ENCODE data around the gene LILRA2. TPM values are rescaled to one million over a fixed set of nuclear protein-coding genes. Genes with fewer than 3 reads are reported as not detected.
"Not testable (repeated sequence)": the region's sequence is repeated elsewhere in the genome, so short reads cannot be mapped to it uniquely, and the experiment has no call there.

Gene LILRA2
- total and polyA plus RNA-seq, 2 experiments from 2014 or later = not detected

DNA sequence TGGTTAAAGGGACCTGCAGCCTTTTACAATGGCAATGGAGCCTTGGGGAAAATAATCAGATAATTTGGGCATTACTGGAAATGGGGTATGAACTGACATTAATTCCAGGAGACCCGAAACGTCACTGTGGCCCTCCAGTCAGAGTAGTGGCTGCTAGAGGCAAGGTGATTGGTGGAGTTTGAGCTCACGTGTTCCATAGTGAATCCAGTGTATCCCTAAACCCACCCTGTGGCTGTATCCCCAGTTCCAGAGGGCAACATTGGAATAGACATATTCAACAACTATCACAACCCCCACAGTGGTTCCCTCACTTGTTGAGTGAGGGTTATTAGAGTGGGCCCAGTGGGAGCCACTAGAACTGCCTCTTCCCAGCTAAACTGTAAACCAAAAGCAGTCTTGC, 3.3 kb upstream of the LILRA2 start:
- no peaks in the 10 kb centered on the region for H3F3A ChIP-seq (ENCODE audit: insufficient read depth)
- H3K9ac ChIP-seq = no peak overlapping the region
- no peaks in the 10 kb centered on the region for H3K9me3 ChIP-seq (ENCODE audit: low read depth)
- TF ChIP-seq EZH2 (IDR thresholded peaks at IDR 0.05; ENCODE audit: insufficient read depth, poor library complexity, severe bottlenecking) (no peak), EZH2phosphoT487 (IDR thresholded peaks at IDR 0.05; ENCODE audit: insufficient read depth, low read depth) (no peak)
- H2AFZ ChIP-seq = no peak overlapping the region
- H3K4me2 ChIP-seq (ENCODE audit: unreplicated experiment) = no peak overlapping the region
- no peaks in the 10 kb centered on the region for H3K36me3 ChIP-seq (ENCODE audit: low read depth)
- in situ Hi-C loops (cut with MboI) = no loop called here
- H3K9me2 ChIP-seq (ENCODE audit: insufficient read depth) = no peaks in the 10 kb centered on the region
- no peaks in the 10 kb centered on the region for H3K79me2 ChIP-seq (ENCODE audit: insufficient read depth)
- WGBS, 2 experiments (ENCODE audit: low coverage in 1 of 2, low lambda C conversion rate in 2 of 2, missing lambda C conversion rate in 2 of 2) = 6 to 13% methylated on average over 3 of the region's 3 CpGs
- H3K27me3 ChIP-seq (replicated peaks; ENCODE audit: insufficient read depth) = no peaks in the 10 kb centered on the region
- no peak overlapping the region for H3K4me3 ChIP-seq
- no peaks in the 10 kb centered on the region for H3K4me1 ChIP-seq (ENCODE audit: insufficient read depth)
- DNase-seq = no peak
- H3K27ac ChIP-seq = no peak overlapping the region
- H4K20me1 ChIP-seq (ENCODE audit: insufficient read depth) = no peaks in the 10 kb centered on the region

- H3K4me2 ChIP-seq (ENCODE audit: unreplicated experiment); H3K4me3 ChIP-seq; H3K9me2 ChIP-seq (ENCODE audit: insufficient read depth); H3K9me3 ChIP-seq (ENCODE audit: low read depth); H3F3A ChIP-seq (ENCODE audit: insufficient read depth); H3K79me2 ChIP-seq (ENCODE audit: insufficient read depth); in situ Hi-C loops (cut with MboI); H2AFZ ChIP-seq; H4K20me1 ChIP-seq (ENCODE audit: insufficient read depth); H3K27me3 ChIP-seq (replicated peaks; ENCODE audit: insufficient read depth); H3K9ac ChIP-seq; H3K27ac ChIP-seq; H3K36me3 ChIP-seq (ENCODE audit: low read depth); DNase-seq; H3K4me1 ChIP-seq (ENCODE audit: insufficient read depth): not testable (repeated sequence)
- 40 to 43% methylated on average over 17 of the region's 17 CpGs for WGBS, 2 experiments (ENCODE audit: low coverage in 1 of 2, low lambda C conversion rate in 2 of 2, missing lambda C conversion rate in 2 of 2)
Observed at GRCh38 chr19:54571715-54572615, 1.6 kb upstream of the LILRA2 start.

GRCh38 chr19:54572696-54573311, 786 bp upstream of the LILRA2 start:
- Histone ChIP-seq H3K4me3 (no peak overlapping the region), H3K9ac (no peak overlapping the region), H2AFZ (no peak overlapping the region), H3K4me1 (ENCODE audit: insufficient read depth) (no peaks in the 10 kb centered on the region), H3K79me2 (ENCODE audit: insufficient read depth) (no peaks in the 10 kb centered on the region), H3K27ac (no peak overlapping the region), H3K9me2 (ENCODE audit: insufficient read depth) (no peaks in the 10 kb centered on the region), H3F3A (ENCODE audit: insufficient read depth) (no peaks in the 10 kb centered on the region), H4K20me1 (ENCODE audit: insufficient read depth) (no peaks in the 10 kb centered on the region), H3K36me3 (ENCODE audit: low read depth) (no peaks in the 10 kb centered on the region), H3K27me3 (replicated peaks; ENCODE audit: insufficient read depth) (no peaks in the 10 kb centered on the region), H3K4me2 (ENCODE audit: unreplicated experiment) (no peak overlapping the region), H3K9me3 (ENCODE audit: low read depth) (no peaks in the 10 kb centered on the region)
- DNase-seq = no peak
- in situ Hi-C loops (cut with MboI) = no loop called here
- WGBS, 2 experiments (ENCODE audit: low coverage in 1 of 2, low lambda C conversion rate in 2 of 2, missing lambda C conversion rate in 2 of 2) = 39 to 55% methylated on average over 8 to 9 of the region's 9 CpGs
- TF ChIP-seq EZH2phosphoT487 (IDR thresholded peaks at IDR 0.05; ENCODE audit: insufficient read depth, low read depth) (no peak), EZH2 (IDR thresholded peaks at IDR 0.05; ENCODE audit: insufficient read depth, poor library complexity, severe bottlenecking) (no peak)

GRCh38 chr19:54574051-54574450, 461 bp downstream of the LILRA2 start:
- TF ChIP-seq EZH2 (IDR thresholded peaks at IDR 0.05; ENCODE audit: insufficient read depth, poor library complexity, severe bottlenecking) (no peak), EZH2phosphoT487 (IDR thresholded peaks at IDR 0.05; ENCODE audit: insufficient read depth, low read depth) (no peak)
- in situ Hi-C loops (cut with MboI) = no loop called here
- Histone ChIP-seq H3K79me2 (ENCODE audit: insufficient read depth) (no peaks in the 10 kb centered on the region), H3K27me3 (replicated peaks; ENCODE audit: insufficient read depth) (no peaks in the 10 kb centered on the region), H3K36me3 (ENCODE audit: low read depth) (no peaks in the 10 kb centered on the region), H3K4me3 (no peak overlapping the region), H3F3A (ENCODE audit: insufficient read depth) (no peaks in the 10 kb centered on the region), H4K20me1 (ENCODE audit: insufficient read depth) (no peaks in the 10 kb centered on the region), H3K4me1 (ENCODE audit: insufficient read depth) (no peaks in the 10 kb centered on the region), H3K9ac (no peak overlapping the region), H3K27ac (no peak overlapping the region), H3K9me3 (ENCODE audit: low read depth) (no peaks in the 10 kb centered on the region), H3K9me2 (ENCODE audit: insufficient read depth) (no peaks in the 10 kb centered on the region), H3K4me2 (ENCODE audit: unreplicated experiment) (no peak overlapping the region), H2AFZ (no peak overlapping the region)
- 16% methylated on average over 4 of the region's 4 CpGs for WGBS, 2 experiments (ENCODE audit: low coverage in 1 of 2, low lambda C conversion rate in 2 of 2, missing lambda C conversion rate in 2 of 2)
- DNase-seq = no peak

All from GM23248 (cell line).